ENCODE results near the gene AP1M1. TPM values are rescaled to one million over a fixed set of nuclear protein-coding genes. Genes with fewer than 3 reads are reported as not detected.

The AP1M1 gene
- total RNA-seq, 4 donors from 2014 or later = 92.8 to 144 (median 109) TPM

- H3K9me3 ChIP-seq = peaks cover 0 to 6% (median 0%) of the 10 kb centered on the region in 4 donors
- H3K27me3 ChIP-seq = no peaks in the 10 kb centered on the region
- WGBS, 2 donors = 91 to 98% methylated on average over 8 to 16 of the region's 19 CpGs
- peaks cover 0 to 93% (median under 1%) of the 10 kb centered on the region in 3 donors for H3K36me3 ChIP-seq
- H3K4me3 ChIP-seq = no peak overlapping the region
- no peaks in the 10 kb centered on the region for H3K4me1 ChIP-seq
- DNase-seq (ENCODE audit: low spot score in 2 of 2) = peak in 1 of 2 donors; percentile 8
- no peak overlapping the region for H3K27ac ChIP-seq
- no peak for TF ChIP-seq EP300 (IDR thresholded peaks at IDR 0.05)
- TF ChIP-seq POLR2A (IDR thresholded peaks at IDR 0.05) = no peak
- TF ChIP-seq CTCF (IDR thresholded peaks at IDR 0.05) = no peak
Measured at GRCh38 chr19:16233081-16233776, 35.5 kb downstream of the AP1M1 start.

- peak in 1 of 2 donors; percentile 11 for DNase-seq (ENCODE audit: low spot score in 2 of 2)
- Histone ChIP-seq H3K4me1 (no peaks in the 10 kb centered on the region), H3K9me3 (peaks cover 0 to 6% (median 0%) of the 10 kb centered on the region in 4 donors), H3K36me3 (peaks cover 0 to 85% (median 0%) of the 10 kb centered on the region in 3 donors), H3K4me3 (no peak overlapping the region), H3K27me3 (no peaks in the 10 kb centered on the region), H3K27ac (no peak overlapping the region)
- 80 to 89% methylated on average over 16 to 19 of the region's 19 CpGs for WGBS, 2 donors
- TF ChIP-seq CTCF (IDR thresholded peaks at IDR 0.05) (no peak), POLR2A (IDR thresholded peaks at IDR 0.05) (no peak), EP300 (IDR thresholded peaks at IDR 0.05) (no peak)
Measured at GRCh38 chr19:16233836-16234551, 36.3 kb downstream of the AP1M1 start.

GRCh38 chr19:16234552-16235445, 37.1 kb downstream of the AP1M1 start:
- WGBS, 2 donors = 89% methylated on average over 37 to 40 of the region's 41 CpGs
- Histone ChIP-seq H3K36me3 (peaks cover 0 to 77% (median 0%) of the 10 kb centered on the region in 3 donors), H3K4me1 (no peaks in the 10 kb centered on the region), H3K9me3 (peaks cover 0 to 6% (median 0%) of the 10 kb centered on the region in 4 donors), H3K27me3 (no peaks in the 10 kb centered on the region), H3K27ac (no peak overlapping the region), H3K4me3 (no peak overlapping the region)
- TF ChIP-seq CTCF (IDR thresholded peaks at IDR 0.05) (no peak), EP300 (IDR thresholded peaks at IDR 0.05) (no peak), POLR2A (IDR thresholded peaks at IDR 0.05) (no peak)
- peak in 1 of 2 donors; percentile 11 for DNase-seq (ENCODE audit: low spot score in 2 of 2)

GRCh38 chr19:16235811-16236652, 38.3 kb downstream of the AP1M1 start:
- no peak overlapping the region for H3K4me3 ChIP-seq
- DNase-seq (ENCODE audit: low spot score in 2 of 2) = peak in 1 of 2 donors; percentile 11
- H3K27me3 ChIP-seq = no peaks in the 10 kb centered on the region
- TF ChIP-seq EP300 (IDR thresholded peaks at IDR 0.05) (no peak), POLR2A (IDR thresholded peaks at IDR 0.05) (no peak), CTCF (IDR thresholded peaks at IDR 0.05) (no peak)
- H3K4me1 ChIP-seq = no peaks in the 10 kb centered on the region
- H3K36me3 ChIP-seq = peaks cover 0 to 65% (median 0%) of the 10 kb centered on the region in 3 donors
- 84 to 91% methylated on average over 20 to 21 of the region's 21 CpGs for WGBS, 2 donors
- H3K9me3 ChIP-seq = peaks cover 0 to 6% (median 0%) of the 10 kb centered on the region in 4 donors
- no peak overlapping the region for H3K27ac ChIP-seq

Data from tibial nerve (tissue), 4 donors.